Measurements from ENCODE around the gene BCKDHA.
A peak's percentile ranks its signal among the peaks of the same experiment; 100 is the strongest.
"Not testable (repeated sequence)": the region's sequence is repeated elsewhere in the genome, so short reads cannot be mapped to it uniquely, and the experiment has no call there.

BCKDHA gene

DNA sequence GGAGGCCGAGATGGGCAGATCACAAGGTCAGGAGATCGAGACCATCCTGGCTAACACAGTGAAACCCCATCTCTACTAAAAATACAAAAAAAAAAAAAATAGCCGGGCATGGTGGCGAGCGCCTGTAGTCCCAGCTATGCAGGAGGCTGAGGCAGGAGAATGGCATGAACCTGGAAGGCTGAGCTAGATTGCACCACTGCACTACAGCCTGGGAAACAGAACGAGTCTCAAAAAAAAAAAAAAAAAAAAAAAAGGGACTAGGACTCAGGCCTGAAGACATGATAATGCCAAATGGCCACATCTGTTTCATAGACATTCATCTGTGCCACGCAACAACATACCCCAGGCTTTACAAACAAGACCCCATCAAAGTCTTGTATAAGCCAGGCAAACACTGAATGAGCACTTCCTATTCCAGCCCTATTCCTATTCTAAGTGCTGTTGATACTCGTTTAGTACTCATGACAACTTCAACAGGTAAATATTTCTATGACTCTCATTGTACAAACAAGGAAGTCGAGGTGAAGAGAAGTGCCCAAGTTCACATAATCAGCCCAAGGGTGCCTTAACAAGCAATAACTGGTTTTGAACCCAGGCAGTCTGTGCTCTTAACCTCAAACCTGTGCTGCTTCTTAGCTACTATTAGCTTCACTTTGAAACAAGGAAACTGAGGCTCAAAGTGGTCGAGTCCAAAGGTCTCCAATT lies 35.3 kb upstream of the BCKDHA start:
- Mint-ChIP-seq H3K4me3 (peak overlapping the region; percentile 97), H3K36me3 (peaks cover 3% of the 10 kb centered on the region), H3K4me1 (peaks cover 51% of the 10 kb centered on the region), H3K27ac (peak overlapping the region; percentile 100), H3K27me3 (no peaks in the 10 kb centered on the region), H3K9me3 (no peaks in the 10 kb centered on the region)

DNA sequence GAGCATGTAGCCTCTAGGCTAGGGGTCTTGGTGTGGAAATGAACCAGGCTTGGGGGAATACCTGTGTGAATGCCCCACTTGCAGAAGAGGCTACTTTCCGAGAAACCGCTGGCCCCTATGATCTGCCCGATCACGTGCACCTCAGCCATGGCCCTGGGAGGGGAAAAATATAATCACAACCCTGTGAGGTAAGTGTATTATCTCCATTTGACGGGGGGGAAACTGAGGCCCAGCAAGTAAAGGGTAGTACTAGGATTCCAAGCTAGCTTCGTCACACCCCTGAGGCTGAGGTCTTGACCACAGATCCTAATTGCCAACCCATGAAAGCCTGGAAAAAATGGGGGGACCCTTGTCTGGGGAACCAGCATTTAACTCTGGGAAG lies 34.3 kb upstream of the BCKDHA start:
- Mint-ChIP-seq H3K9me3 (no peaks in the 10 kb centered on the region), H3K4me3 (peak overlapping the region; percentile 97), H3K27ac (peak overlapping the region; percentile 100), H3K36me3 (peaks cover 3% of the 10 kb centered on the region), H3K27me3 (no peaks in the 10 kb centered on the region), H3K4me1 (peaks cover 40% of the 10 kb centered on the region)

DNA sequence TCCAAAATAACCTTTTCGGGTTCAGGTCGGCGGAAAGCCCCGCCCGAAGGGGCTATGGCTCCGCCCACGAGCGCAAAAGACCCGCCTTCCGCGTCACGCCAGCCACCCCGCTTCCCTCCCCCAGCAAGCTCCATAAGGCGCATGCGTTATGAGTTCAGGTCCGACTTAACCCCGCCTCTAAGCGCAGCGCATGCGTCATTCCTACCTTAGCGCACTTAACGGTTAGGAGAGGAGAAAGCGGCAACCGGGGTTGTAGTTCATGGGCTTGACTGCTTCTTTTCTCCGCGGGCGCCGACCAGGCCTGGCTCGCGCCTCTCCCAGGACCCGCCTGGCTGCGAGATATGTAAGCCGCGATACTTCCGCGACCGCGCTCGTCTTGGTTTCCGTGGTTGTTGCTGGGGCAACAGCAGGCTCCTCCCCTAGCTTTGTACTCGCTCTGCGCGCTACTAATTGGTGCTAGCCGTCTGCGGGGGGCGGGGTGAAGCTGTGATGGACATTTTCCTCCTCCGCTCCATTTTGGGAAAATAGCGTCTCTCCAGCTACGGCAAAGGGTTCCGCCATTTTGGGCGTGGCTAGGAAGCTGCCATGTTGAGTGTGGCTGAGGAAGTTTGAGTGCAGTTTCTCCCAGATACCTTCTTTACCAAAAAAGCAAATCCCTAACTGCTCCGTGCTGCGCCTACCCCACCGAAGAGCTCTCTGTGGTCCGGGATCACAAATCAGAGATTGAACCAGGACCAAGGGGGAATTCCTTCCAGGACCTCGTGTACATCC lies 33.7 kb upstream of the BCKDHA start, which contains the start of gene B9D2:
Gene B9D2 (minus strand): TSS at position 397 of the 771 bp plus-strand sequence. CDS start 630 bp downstream, outside the sequence.
- H3K4me3 Mint-ChIP-seq: peak within 1 kb of the TSS; percentile 97
- H3K27me3 Mint-ChIP-seq: no peaks in the 10 kb centered on the region
- H3K36me3 Mint-ChIP-seq: peaks cover 3% of the 10 kb centered on the region
- no peaks in the 10 kb centered on the region for H3K9me3 Mint-ChIP-seq
- H3K27ac Mint-ChIP-seq: peak within 1 kb of the TSS; percentile 100
- H3K4me1 Mint-ChIP-seq: peaks cover 37% of the 10 kb centered on the region

DNA sequence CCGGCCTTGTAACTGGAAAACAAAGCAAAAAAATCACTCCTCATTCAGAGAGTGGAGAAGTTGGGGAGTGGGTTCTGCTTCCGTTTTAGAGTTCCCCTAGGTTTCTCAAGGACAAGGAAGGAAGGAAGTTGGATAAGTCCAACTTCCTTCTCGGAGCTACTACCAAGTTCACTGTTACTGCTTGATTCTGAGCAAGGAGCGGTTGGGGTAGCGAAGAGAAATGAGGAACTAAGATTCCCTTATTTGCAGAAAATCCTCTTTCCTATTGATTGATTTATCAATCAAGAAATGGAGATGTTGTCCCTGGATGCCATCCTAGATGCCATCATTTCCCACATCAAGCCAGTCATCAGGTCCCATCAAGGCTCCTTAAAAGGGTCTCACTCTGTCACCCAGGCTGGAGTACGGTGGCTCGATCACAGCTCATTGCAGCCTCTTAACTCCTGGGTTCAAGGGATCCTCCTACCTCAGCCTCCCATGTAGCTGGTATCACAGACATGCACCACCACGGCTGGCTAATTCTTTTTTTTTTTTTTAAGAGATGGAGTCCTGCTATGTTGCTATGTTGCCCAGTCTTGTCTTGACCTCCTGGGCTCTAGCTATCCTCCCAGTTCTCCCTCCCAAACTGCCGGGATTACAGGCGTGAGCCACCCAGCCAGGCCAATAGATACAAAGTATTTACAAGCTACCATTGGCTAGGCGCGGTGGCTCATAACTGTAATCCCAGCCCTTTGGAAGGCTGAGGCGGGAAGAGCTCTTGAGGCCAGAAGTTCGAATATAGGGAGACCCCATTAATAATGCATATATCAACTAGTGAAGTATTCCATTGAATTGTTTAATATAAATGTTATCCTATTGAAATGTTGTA lies 32.9 kb upstream of the BCKDHA start:
- H3K36me3 Mint-ChIP-seq: peaks cover 3% of the 10 kb centered on the region
- no peaks in the 10 kb centered on the region for H3K9me3 Mint-ChIP-seq
- H3K27ac Mint-ChIP-seq: peak overlapping the region; percentile 100
- H3K4me3 Mint-ChIP-seq: peak overlapping the region; percentile 97
- peaks cover 36% of the 10 kb centered on the region for H3K4me1 Mint-ChIP-seq
- no peaks in the 10 kb centered on the region for H3K27me3 Mint-ChIP-seq

DNA sequence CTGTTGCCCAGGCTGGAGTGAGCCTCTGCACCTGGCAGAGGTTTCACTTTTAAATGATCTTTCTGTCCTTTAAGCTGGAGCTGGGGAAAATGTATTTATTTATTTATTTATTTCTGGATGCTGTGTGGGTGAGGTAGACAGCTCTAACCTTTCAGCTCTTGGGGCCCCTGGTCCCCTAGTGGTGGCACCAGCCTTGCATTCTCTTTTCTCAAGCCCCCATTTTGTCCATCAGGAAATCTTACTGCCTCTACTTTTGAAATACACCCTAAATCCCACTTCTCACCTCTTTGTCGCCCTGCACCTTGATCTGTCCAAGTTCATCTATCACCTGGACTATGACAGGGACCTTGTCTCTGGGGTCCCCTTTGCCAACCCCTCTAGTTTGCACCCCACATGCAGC lies 31.5 kb upstream of the BCKDHA start:
- Mint-ChIP-seq H3K27ac (no peak overlapping the region), H3K4me1 (peaks cover 31% of the 10 kb centered on the region), H3K9me3 (no peaks in the 10 kb centered on the region), H3K36me3 (peaks cover 3% of the 10 kb centered on the region), H3K4me3 (peak overlapping the region; percentile 47), H3K27me3 (no peaks in the 10 kb centered on the region)

DNA sequence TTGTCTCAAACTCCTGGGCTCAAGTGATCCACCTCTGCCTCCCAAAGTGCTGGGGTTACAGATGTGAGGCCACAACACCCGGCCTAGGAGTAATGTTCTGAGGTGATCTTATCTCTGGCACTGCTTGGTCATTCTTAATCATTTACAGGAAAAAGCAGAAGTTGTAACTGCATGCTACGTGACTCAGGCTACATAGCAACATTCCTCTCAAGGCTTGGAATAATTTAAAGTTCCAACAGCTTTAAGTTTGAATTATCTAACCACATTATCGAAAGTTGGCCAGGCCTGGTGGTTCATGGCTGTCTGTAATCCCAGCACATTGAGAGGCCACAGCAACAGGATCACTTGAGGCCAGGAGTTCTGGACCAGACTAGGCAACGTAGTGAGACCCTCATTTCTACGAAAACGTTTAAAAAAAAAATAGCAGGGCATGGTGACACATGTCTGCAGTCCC lies 29.7 kb upstream of the BCKDHA start:
- H3K4me3 Mint-ChIP-seq: no peak overlapping the region
- no peaks in the 10 kb centered on the region for H3K27me3 Mint-ChIP-seq
- peaks cover 24% of the 10 kb centered on the region for H3K4me1 Mint-ChIP-seq
- H3K36me3 Mint-ChIP-seq: peaks cover 3% of the 10 kb centered on the region
- no peaks in the 10 kb centered on the region for H3K9me3 Mint-ChIP-seq
- H3K27ac Mint-ChIP-seq: no peak overlapping the region

DNA sequence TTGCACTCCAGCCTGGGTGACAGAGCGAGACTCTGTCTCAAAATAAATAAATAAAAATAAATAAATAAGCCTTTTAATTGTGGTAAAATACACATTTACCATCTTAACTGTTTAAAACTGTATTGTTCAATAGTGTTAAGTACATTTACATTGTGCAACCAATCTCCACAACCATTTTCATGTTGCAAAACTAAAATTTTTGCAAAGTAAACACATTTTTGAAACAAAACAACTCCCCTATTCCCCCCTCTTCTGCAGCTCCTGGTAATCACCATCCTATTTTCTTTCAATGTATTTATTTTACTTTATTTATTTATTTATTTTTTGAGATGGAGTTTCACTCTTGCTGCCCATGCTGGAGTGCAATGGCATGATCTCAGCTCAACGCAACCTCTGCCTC lies 27.8 kb upstream of the BCKDHA start:
- H3K27ac Mint-ChIP-seq: no peak overlapping the region
- peaks cover 9% of the 10 kb centered on the region for H3K4me1 Mint-ChIP-seq
- H3K9me3 Mint-ChIP-seq: no peaks in the 10 kb centered on the region
- H3K27me3 Mint-ChIP-seq: no peaks in the 10 kb centered on the region
- H3K4me3 Mint-ChIP-seq: no peak overlapping the region
- H3K36me3 Mint-ChIP-seq: peaks cover 3% of the 10 kb centered on the region

DNA sequence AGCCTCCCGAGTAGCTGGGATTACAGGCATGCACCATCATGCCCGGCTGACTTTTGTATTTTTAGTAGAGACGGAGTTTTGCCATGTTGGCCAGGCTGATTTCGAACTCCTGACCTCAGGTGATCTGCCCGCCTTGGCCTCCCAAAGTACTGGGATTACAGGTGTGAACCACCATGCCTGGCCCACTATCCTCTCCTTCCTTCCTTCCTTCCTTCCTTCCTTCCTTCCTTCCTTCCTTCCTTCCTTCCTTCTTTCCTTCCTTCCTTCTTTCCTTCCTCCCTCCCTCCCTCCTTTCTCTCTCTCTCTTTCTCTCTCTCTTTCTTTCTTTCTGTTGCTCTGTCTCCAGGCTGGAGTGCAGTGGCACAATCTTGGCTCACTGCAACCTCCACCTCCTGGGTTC lies 26.5 kb upstream of the BCKDHA start:
- not testable (repeated sequence) for H3K9me3 Mint-ChIP-seq, H3K36me3 Mint-ChIP-seq, H3K4me3 Mint-ChIP-seq, H3K27me3 Mint-ChIP-seq, H3K27ac Mint-ChIP-seq
- H3K4me1 Mint-ChIP-seq: peaks cover 11% of the 10 kb centered on the region

DNA sequence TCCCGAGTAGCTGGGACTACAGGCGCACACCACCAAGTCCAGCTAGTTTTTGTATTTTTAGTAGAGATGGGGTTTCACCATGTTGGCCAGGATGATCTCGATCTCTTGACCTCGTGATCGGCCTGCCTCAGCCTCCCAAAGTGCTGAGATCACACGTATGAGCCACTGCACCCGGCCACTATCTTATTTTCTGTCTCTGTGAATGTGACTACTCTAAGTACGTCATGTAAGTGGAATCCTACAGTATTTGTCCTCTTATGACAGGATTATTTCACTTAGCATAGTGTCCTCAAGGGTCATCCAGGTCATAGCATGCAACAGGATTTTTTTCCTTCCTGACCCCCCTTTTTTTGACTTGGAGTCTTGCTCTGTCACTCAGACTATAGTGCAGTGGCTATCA lies 26.1 kb upstream of the BCKDHA start:
- no peaks in the 10 kb centered on the region for H3K27me3 Mint-ChIP-seq
- H3K36me3 Mint-ChIP-seq: no peaks in the 10 kb centered on the region
- no peak overlapping the region for H3K27ac Mint-ChIP-seq
- H3K9me3 Mint-ChIP-seq: no peaks in the 10 kb centered on the region
- H3K4me1 Mint-ChIP-seq: peaks cover 9% of the 10 kb centered on the region
- H3K4me3 Mint-ChIP-seq: no peak overlapping the region

DNA sequence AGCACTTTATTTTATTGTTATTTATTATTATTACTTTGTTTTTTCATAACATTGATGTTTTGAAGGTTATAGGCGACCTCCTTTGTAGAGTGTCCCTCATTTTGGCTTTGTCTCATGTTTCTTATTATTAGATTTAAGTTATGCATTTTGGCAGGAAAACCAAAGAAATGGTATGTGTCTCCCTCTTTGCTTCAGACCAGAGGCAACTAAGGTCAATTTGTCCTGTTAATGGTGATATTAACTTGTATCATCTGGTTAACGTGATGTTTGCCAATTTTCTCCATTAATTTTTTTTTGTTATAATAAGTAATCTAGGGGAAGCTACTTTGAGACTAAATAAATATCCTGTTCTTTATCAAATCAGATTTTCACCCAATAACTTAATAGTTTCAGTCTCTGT lies 25.1 kb upstream of the BCKDHA start:
- no peaks in the 10 kb centered on the region for H3K36me3 Mint-ChIP-seq
- no peak overlapping the region for H3K27ac Mint-ChIP-seq
- no peak overlapping the region for H3K4me3 Mint-ChIP-seq
- H3K27me3 Mint-ChIP-seq: no peaks in the 10 kb centered on the region
- peaks cover 15% of the 10 kb centered on the region for H3K4me1 Mint-ChIP-seq
- H3K9me3 Mint-ChIP-seq: no peaks in the 10 kb centered on the region

DNA sequence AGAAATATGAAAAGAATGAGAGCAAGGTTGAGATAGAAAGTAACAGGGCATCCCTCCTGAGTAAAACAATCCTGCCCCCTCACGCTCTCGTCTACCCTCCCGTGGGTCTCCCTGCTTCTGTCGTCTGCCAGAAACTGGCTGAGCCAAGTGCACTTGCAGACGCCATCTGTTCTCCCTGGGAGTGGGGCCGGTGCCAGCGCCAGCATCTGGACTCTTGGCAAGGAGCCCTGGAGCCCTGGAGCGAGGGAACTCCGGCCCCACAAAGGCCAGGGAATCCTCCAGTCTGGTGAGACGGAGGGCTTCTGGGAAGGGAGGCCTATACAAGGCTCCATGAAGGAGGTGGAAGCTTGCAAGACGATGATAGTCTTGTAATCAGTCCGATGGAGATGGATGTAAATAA lies 23.6 kb upstream of the BCKDHA start:
- H3K27me3 Mint-ChIP-seq: no peaks in the 10 kb centered on the region
- H3K36me3 Mint-ChIP-seq: no peaks in the 10 kb centered on the region
- peaks cover 19% of the 10 kb centered on the region for H3K4me1 Mint-ChIP-seq
- no peaks in the 10 kb centered on the region for H3K9me3 Mint-ChIP-seq
- no peak overlapping the region for H3K4me3 Mint-ChIP-seq
- H3K27ac Mint-ChIP-seq: no peak overlapping the region

DNA sequence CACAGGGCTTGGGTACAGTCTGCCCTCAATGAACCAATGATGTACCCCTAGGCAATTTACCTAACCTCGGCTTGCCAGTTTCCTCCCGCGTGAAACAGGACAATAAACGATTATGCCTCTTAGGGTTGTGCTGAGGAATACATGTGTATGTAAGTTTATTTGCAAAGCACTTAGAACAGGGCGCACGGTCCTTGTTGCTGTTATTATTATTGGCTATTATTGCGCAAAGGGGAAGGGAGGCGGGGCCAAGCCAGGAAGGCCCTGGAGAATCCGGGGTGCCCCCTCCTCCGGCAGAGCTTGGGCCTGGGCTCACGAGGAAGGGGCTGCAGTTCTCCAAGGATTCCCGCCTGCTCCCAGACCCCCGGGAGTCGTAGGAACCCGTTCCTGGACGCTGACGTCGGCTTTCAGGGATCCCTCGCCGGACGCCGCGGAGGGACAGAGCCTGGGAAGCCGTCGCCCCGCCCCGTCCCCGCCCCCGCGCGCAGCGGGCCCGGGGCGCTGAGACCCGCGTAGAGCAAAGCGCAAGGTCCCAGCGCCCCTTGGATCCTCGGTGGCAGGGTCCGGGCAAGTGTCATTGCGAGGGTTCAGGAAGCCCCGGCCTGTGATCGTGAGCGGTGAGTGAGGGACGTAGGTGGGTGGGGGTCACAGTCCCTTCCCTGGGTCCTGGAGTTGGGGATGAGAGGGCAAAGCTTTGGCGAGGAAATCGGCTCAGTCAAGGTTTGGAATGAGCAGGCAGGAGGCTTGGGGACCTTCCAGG lies 21.2 kb upstream of the BCKDHA start, which contains the start of gene TMEM91:
Gene TMEM91 (plus strand): TSS at position 293 of the 757 bp plus-strand sequence. CDS start 1,777 bp downstream, outside the sequence.
- H3K9me3 Mint-ChIP-seq: no peaks in the 10 kb centered on the region
- H3K27me3 Mint-ChIP-seq: no peaks in the 10 kb centered on the region
- H3K4me1 Mint-ChIP-seq: peaks cover 19% of the 10 kb centered on the region
- H3K4me3 Mint-ChIP-seq: peak within 1 kb of the TSS; percentile 75
- peak within 1 kb of the TSS; percentile 78 for H3K27ac Mint-ChIP-seq
- H3K36me3 Mint-ChIP-seq: no peaks in the 10 kb centered on the region

DNA sequence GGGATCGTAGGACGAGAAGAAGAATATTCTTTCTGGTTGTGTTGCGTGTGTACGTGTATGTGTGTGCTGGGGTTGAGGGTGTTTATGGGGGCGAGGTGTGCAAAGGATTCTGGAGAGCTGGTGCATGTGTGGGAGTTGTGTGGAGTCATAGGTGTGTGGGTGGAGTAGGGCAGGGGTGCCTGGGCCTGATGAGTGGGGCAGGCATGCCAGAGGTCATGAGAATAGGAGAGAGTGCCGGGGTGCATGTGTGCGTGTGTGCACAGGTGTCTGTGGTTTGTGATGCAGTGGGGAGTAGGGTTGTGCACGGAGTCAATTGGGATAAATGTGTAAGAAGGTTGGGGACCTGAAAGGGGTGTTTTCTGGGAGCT lies 20.6 kb upstream of the BCKDHA start:
- H3K27me3 Mint-ChIP-seq: no peaks in the 10 kb centered on the region
- H3K9me3 Mint-ChIP-seq: no peaks in the 10 kb centered on the region
- peak overlapping the region; percentile 75 for H3K4me3 Mint-ChIP-seq
- peaks cover 19% of the 10 kb centered on the region for H3K4me1 Mint-ChIP-seq
- H3K36me3 Mint-ChIP-seq: no peaks in the 10 kb centered on the region
- peak overlapping the region; percentile 78 for H3K27ac Mint-ChIP-seq

DNA sequence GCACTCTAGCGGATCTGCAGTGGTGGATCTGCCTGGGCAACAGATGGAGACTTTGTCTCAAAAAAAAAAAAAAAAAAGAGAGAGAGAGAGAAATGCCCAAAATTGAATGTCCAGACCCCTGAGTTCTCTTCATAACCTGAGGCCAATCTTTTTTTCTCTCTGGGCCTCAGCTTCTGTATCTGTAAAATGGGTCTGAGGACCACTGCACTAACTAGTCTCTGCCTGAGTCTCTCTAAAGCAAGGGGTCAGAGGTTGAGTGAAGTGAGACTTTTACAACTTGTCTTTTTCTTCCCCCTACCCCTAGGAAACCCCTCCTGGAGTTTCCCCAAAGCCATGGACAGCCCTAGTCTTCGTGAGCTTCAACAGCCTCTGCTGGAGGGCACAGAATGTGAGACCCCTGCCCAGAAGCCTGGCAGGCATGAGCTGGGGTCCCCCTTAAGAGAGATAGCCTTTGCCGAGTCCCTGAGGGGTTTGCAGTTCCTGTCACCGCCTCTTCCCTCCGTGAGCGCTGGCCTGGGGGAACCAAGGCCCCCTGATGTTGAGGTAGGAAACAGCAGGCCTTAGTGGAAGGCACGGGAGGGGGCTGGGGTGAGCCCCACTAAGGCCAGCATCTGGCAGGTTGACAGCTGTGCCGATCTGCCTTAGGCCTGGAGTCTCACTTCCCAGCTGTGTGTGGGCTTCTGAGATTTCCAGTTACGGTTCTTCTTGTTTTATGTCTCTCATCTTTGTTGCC lies 19.5 kb upstream of the BCKDHA start:
- Mint-ChIP-seq H3K9me3 (no peaks in the 10 kb centered on the region), H3K36me3 (peaks cover 1% of the 10 kb centered on the region), H3K27ac (no peak overlapping the region), H3K27me3 (no peaks in the 10 kb centered on the region), H3K4me1 (peaks cover 19% of the 10 kb centered on the region), H3K4me3 (peak overlapping the region; percentile 3)
